ENCODE results near the gene LHX4. TPM values are rescaled to one million over a fixed set of nuclear protein-coding genes. Genes with fewer than 3 reads are reported as not detected.

Gene LHX4
- total RNA-seq, 1 experiment from 2014 or later: 4.2 TPM

- H3K36me3 ChIP-seq: no peaks in the 10 kb centered on the region
- no peak for DNase-seq
- H3K27me3 ChIP-seq: no peaks in the 10 kb centered on the region
Observed at GRCh38 chr1:180250883-180251509, 20.9 kb downstream of the LHX4 start.

DNA sequence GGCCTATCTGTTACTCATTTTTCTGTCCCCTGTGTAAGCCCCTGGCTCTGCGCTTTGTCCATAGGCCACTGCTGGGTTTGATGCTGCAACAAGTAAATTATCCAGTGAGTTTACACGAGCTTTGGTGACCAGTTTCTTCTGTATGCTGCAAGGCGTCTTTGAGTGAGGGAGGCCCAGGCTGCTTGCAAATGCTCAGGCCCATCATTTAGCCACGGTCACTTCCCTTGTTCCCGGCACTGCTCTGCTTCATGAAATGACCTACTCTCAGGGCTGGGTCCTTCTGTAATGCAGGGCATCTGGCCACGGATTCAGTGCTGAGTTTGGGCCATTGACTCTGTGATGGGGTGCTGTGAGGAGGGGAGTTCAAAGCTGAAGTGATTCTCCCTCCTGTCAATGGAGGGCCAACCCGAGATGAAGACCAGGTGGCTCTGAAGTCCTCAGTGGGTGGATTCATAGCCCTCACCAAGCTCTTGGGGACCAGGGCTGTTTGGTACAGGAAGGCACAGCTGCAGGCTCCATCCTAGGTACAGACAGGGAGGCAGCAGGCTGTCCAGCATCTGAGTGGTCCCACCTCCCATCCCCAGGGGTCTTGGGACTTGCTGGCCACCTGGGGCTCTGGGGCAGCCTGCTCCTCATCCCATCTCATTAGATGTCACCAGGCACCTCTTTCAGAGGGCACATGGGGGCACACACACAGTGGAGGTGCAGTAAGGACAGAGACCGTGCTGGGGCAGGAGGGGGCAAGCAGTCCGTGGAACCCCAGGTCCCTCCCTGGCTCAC is 21.7 kb downstream of the LHX4 start:
- H3K9me3 ChIP-seq (replicated peaks): no peaks in the 10 kb centered on the region
- DNase-seq: no peak
- H3K27ac ChIP-seq: no peak overlapping the region
- no peak overlapping the region for H3K4me3 ChIP-seq
- H3K4me1 ChIP-seq: peaks cover 50% of the 10 kb centered on the region; the same call in 1 of the 2 replicates
- no peaks in the 10 kb centered on the region for H3K27me3 ChIP-seq
- no peaks in the 10 kb centered on the region for H3K36me3 ChIP-seq

More at GRCh38 chr1:180250883-180251509, 20.9 kb downstream of the LHX4 start:
- Histone ChIP-seq H3K9me3 (replicated peaks) (no peaks in the 10 kb centered on the region), H3K4me3 (no peak overlapping the region), H3K4me1 (peaks cover 45% of the 10 kb centered on the region; the same call in 1 of the 2 replicates), H3K27ac (no peak overlapping the region; the same call in 1 of the 2 replicates)

GRCh38 chr1:180252638-180253536 is 22.8 kb downstream of the LHX4 start:
- H3K27me3 ChIP-seq: no peaks in the 10 kb centered on the region
- peak; percentile 78 to 82 for DNase-seq
- H3K27ac ChIP-seq: no peak overlapping the region
- H3K36me3 ChIP-seq: no peaks in the 10 kb centered on the region
- H3K4me1 ChIP-seq: peaks cover 51% of the 10 kb centered on the region; the same call in 1 of the 2 replicates
- H3K4me3 ChIP-seq: no peak overlapping the region
- no peaks in the 10 kb centered on the region for H3K9me3 ChIP-seq (replicated peaks)

DNA sequence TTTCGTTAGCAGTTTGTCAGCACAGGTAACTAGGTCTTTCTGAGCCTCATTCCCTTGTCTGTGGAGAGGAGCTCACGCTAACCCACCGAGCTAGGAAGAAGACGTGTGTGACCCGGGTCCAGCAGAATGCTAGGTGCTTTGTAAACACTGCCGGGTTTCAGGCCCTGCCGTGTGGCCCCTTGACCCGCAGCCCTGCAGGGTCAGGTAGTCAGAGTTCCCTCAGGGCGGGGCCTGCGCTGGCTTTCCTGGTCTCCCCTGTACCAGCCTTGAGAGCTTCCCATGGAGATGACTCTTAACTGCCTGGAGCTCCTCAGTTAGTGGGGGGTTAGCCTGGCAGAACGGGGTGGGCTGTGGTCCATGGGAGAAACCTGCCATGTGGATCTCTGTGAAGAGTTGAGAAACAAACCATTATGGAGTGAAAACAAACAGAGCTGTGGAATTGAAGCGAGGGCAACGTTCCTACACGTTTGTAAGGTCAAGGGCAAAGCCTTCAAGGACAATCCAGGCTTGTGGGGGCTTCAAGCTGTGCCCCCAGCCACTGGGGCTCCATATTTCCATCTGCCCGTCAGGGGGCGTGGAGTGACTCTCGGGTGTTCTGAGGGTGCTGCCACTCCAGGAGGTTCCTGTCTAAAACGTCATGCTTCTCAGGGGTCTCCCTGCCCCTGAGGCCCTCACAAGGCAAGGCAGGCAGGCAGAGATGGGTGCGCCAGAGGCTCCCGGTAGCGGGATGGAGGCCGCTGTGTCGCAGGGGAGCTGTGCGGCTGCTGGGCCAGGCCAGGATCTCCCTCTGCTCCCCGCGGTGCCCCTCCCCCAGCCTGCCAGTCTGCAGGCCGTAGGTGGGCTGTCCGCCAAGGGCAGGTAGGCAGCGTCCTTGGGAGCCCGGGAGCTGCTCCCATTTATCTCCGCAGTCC is 23.8 kb downstream of the LHX4 start:
- peaks cover 41% of the 10 kb centered on the region; the same call in 1 of the 2 replicates for H3K4me1 ChIP-seq
- no peak for DNase-seq
- H3K36me3 ChIP-seq: no peaks in the 10 kb centered on the region
- H3K9me3 ChIP-seq (replicated peaks): no peaks in the 10 kb centered on the region
- H3K4me3 ChIP-seq: no peak overlapping the region
- no peaks in the 10 kb centered on the region for H3K27me3 ChIP-seq
- H3K27ac ChIP-seq: peak overlapping the region; percentile 4; the same call in 1 of the 2 replicates

DNA sequence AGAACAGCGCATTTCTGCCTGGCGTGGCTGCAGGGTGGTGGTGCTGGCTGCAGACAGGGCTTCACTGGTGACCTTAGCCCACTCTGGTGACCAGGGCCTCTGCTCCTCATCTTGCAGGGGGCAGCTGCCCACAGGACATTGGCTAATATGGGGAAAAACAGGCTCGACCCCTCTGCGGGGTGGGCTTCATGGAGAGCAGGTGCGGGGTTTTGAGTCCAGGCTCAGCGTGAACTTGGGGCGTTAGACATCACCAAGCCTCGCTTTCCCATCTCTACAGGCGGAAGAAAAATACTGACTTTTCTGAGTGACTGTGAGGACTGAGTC is 24.4 kb downstream of the LHX4 start:
- Histone ChIP-seq H3K36me3 (no peaks in the 10 kb centered on the region), H3K4me1 (peaks cover 37% of the 10 kb centered on the region; the same call in 1 of the 2 replicates), H3K27me3 (no peaks in the 10 kb centered on the region), H3K27ac (peak overlapping the region; percentile 4; the same call in 1 of the 2 replicates), H3K4me3 (no peak overlapping the region), H3K9me3 (replicated peaks) (no peaks in the 10 kb centered on the region)
- no peak for DNase-seq

- H3K27me3 ChIP-seq: no peaks in the 10 kb centered on the region
- peak overlapping the region; percentile 4; the same call in 1 of the 2 replicates for H3K27ac ChIP-seq
- H3K36me3 ChIP-seq: no peaks in the 10 kb centered on the region
- no peaks in the 10 kb centered on the region for H3K9me3 ChIP-seq (replicated peaks)
- H3K4me1 ChIP-seq: peaks cover 33% of the 10 kb centered on the region; the same call in 1 of the 2 replicates
- DNase-seq: peak; percentile 75 to 76
- no peak overlapping the region for H3K4me3 ChIP-seq
Observed at GRCh38 chr1:180254854-180255253, 24.8 kb downstream of the LHX4 start.

DNA sequence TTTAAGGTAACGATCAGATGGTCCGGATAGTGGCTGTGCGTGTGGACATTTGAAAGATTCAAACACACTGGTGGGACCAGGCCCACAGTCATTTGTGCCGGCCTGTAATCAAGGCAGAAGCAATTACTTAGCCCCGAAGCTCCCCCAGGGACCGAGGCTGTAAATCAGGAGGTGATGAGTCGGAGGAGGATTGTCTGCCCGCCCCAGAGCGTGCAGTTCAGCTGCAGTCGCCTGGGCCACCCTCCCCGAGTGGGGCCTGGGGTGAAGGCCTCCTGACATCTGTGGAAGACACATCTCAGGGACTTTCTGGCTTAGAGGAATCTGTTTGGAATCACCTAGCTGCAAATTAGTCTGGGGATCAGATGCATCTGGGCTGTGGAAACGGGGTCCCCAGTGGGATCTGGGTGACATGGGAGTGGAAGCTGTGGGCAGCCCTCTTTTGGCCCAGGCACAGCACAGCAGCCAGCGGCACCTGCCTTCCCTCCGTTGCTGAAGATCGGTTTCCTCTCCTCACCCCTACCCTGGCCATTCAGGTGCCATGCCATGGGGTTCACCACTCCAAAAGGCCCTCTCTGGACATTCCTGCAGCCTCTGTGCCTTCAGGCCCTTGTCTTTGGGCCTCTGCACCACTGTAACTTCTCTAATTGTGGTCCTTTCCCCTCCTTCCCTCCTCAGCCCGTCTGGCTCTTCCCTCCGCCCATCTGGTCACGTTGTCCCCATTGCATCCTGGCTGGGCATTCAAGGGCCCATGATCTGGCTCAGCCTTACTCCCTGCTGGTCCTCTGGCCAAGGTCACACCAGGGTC is 25.7 kb downstream of the LHX4 start:
- no peaks in the 10 kb centered on the region for H3K27me3 ChIP-seq
- H3K4me1 ChIP-seq: peaks cover 26% of the 10 kb centered on the region; the same call in 1 of the 2 replicates
- H3K9me3 ChIP-seq (replicated peaks): no peaks in the 10 kb centered on the region
- H3K36me3 ChIP-seq: no peaks in the 10 kb centered on the region
- DNase-seq: peak in 1 of 2 experiments; percentile 39
- no peak overlapping the region for H3K4me3 ChIP-seq
- H3K27ac ChIP-seq: no peak overlapping the region; the same call in 1 of the 2 replicates

GRCh38 chr1:180256341-180257027 is 26.4 kb downstream of the LHX4 start:
- H3K27ac ChIP-seq: no peak overlapping the region
- H3K36me3 ChIP-seq: no peaks in the 10 kb centered on the region
- no peaks in the 10 kb centered on the region for H3K27me3 ChIP-seq
- no peak overlapping the region for H3K4me3 ChIP-seq
- no peaks in the 10 kb centered on the region for H3K9me3 ChIP-seq (replicated peaks)
- H3K4me1 ChIP-seq: peaks cover 26% of the 10 kb centered on the region; the same call in 1 of the 2 replicates
- no peak for DNase-seq

- no peaks in the 10 kb centered on the region for H3K9me3 ChIP-seq (replicated peaks)
- H3K4me1 ChIP-seq: peaks cover 26% of the 10 kb centered on the region; the same call in 1 of the 2 replicates
- DNase-seq: no peak
- no peak overlapping the region for H3K4me3 ChIP-seq
- no peaks in the 10 kb centered on the region for H3K36me3 ChIP-seq
- H3K27ac ChIP-seq: no peak overlapping the region
- no peaks in the 10 kb centered on the region for H3K27me3 ChIP-seq
Observed at GRCh38 chr1:180257028-180257386, 26.9 kb downstream of the LHX4 start.

DNA sequence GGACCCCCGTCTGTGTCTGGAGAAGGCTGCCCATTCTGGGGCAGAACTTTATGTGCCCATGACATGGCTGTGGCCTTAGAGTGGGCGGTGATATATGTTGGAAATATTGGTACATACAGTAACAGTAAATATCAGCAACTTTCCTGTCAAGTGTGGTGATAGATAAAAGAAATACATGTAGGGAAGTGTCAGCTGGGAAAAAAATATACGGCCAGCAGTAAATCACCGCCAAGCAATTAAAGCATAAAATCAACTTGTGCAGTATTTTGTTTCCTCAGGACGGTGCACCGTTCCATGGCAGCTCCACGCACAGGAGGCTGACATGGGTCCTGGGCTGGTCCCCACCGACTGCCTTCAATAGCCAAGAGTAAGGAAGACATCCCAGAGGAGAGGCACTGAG is 27.4 kb downstream of the LHX4 start:
- no peaks in the 10 kb centered on the region for H3K9me3 ChIP-seq (replicated peaks)
- H3K4me1 ChIP-seq: peaks cover 29% of the 10 kb centered on the region; the same call in 1 of the 2 replicates
- no peaks in the 10 kb centered on the region for H3K36me3 ChIP-seq
- H3K4me3 ChIP-seq: no peak overlapping the region
- H3K27ac ChIP-seq: no peak overlapping the region
- H3K27me3 ChIP-seq: no peaks in the 10 kb centered on the region
- no peak for DNase-seq

- Histone ChIP-seq H3K27me3 (no peaks in the 10 kb centered on the region), H3K9me3 (replicated peaks) (no peaks in the 10 kb centered on the region), H3K27ac (no peak overlapping the region), H3K36me3 (no peaks in the 10 kb centered on the region), H3K4me1 (peaks cover 37% of the 10 kb centered on the region), H3K4me3 (no peak overlapping the region)
- no peak for DNase-seq
Observed at GRCh38 chr1:180258290-180258689, 28.2 kb downstream of the LHX4 start.

GRCh38 chr1:180258935-180259334 is 28.9 kb downstream of the LHX4 start:
- Histone ChIP-seq H3K4me3 (no peak overlapping the region), H3K36me3 (no peaks in the 10 kb centered on the region), H3K27me3 (no peaks in the 10 kb centered on the region), H3K9me3 (replicated peaks) (no peaks in the 10 kb centered on the region), H3K27ac (no peak overlapping the region), H3K4me1 (peaks cover 38% of the 10 kb centered on the region)
- no peak for DNase-seq
